ENCODE data around the gene KXD1. TPM values are rescaled to one million over a fixed set of nuclear protein-coding genes. Genes with fewer than 3 reads are reported as not detected.

KXD1 gene
- total RNA-seq, 4 donors from 2014 or later, result 82.0 to 226 (median 142) TPM

GRCh38 chr19:18608805-18609716, 51.4 kb downstream of the KXD1 start:
- TF ChIP-seq CTCF (IDR thresholded peaks at IDR 0.05) (no peak), POLR2A (IDR thresholded peaks at IDR 0.05) (no peak)
- DNase-seq, result no peak
- Histone ChIP-seq H3K27ac (no peak overlapping the region), H3K27me3 (peaks cover 0 to 85% of the 10 kb centered on the region in 2 donors), H3K4me3 (no peak overlapping the region), H3K36me3 (no peaks in the 10 kb centered on the region), H3K9me3 (no peaks in the 10 kb centered on the region), H3K4me1 (peaks cover 0 to 55% (median 26%) of the 10 kb centered on the region in 4 donors)

GRCh38 chr19:18609717-18610051, 52.0 kb downstream of the KXD1 start:
- peaks cover 0 to 49% (median 26%) of the 10 kb centered on the region in 4 donors for H3K4me1 ChIP-seq
- H3K36me3 ChIP-seq, result no peaks in the 10 kb centered on the region
- H3K9me3 ChIP-seq, result no peaks in the 10 kb centered on the region
- H3K27ac ChIP-seq, result no peak overlapping the region
- peaks cover 0 to 79% of the 10 kb centered on the region in 2 donors for H3K27me3 ChIP-seq
- no peak overlapping the region for H3K4me3 ChIP-seq
- TF ChIP-seq CTCF (IDR thresholded peaks at IDR 0.05) (no peak), POLR2A (IDR thresholded peaks at IDR 0.05) (no peak)
- DNase-seq, result no peak

- TF ChIP-seq POLR2A (IDR thresholded peaks at IDR 0.05) (no peak), CTCF (IDR thresholded peaks at IDR 0.05) (no peak)
- Histone ChIP-seq H3K36me3 (no peaks in the 10 kb centered on the region), H3K9me3 (no peaks in the 10 kb centered on the region), H3K4me3 (no peak overlapping the region), H3K27me3 (peaks cover 0 to 74% of the 10 kb centered on the region in 2 donors), H3K4me1 (peaks cover 0 to 49% (median 26%) of the 10 kb centered on the region in 4 donors), H3K27ac (no peak overlapping the region)
- no peak for DNase-seq
Observed at GRCh38 chr19:18610245-18610555, 52.5 kb downstream of the KXD1 start.

GRCh38 chr19:18610556-18611326, 53.1 kb downstream of the KXD1 start:
- Histone ChIP-seq H3K27me3 (peaks cover 0 to 68% of the 10 kb centered on the region in 2 donors), H3K9me3 (no peaks in the 10 kb centered on the region), H3K4me3 (no peak overlapping the region), H3K36me3 (no peaks in the 10 kb centered on the region), H3K27ac (no peak overlapping the region), H3K4me1 (peaks cover 0 to 49% (median 26%) of the 10 kb centered on the region in 4 donors)
- no peak for TF ChIP-seq POLR2A (IDR thresholded peaks at IDR 0.05)
- no peak for TF ChIP-seq CTCF (IDR thresholded peaks at IDR 0.05)
- DNase-seq, result no peak

GRCh38 chr19:18611327-18612050, 53.8 kb downstream of the KXD1 start:
- Histone ChIP-seq H3K27ac (no peak overlapping the region), H3K36me3 (no peaks in the 10 kb centered on the region), H3K9me3 (no peaks in the 10 kb centered on the region), H3K27me3 (peaks cover 0 to 63% of the 10 kb centered on the region in 2 donors), H3K4me3 (peak overlapping the region in 2 of 4 donors; percentile 19 to 54), H3K4me1 (peaks cover 0 to 43% (median 23%) of the 10 kb centered on the region in 4 donors)
- TF ChIP-seq CTCF (IDR thresholded peaks at IDR 0.05), result no peak
- TF ChIP-seq POLR2A (IDR thresholded peaks at IDR 0.05), result no peak
- no peak for DNase-seq

All from Peyer's patch (tissue), 4 donors.